GM12878 (cell line): ENCODE measurements around the gene FOXR1. TPM values are rescaled to one million over a fixed set of nuclear protein-coding genes. Genes with fewer than 3 reads are reported as not detected.

ENCODE experiments used
- ATAC-seq: fragments of 200-7000 bp; cut with Tn5 transposase; 3 replicates; pipeline ENCODE4 v1.9.1; 2020; ENCODE audit warnings: mild to moderate bottlenecking, moderate library complexity
- BruUV-seq: library from RNA; stranded (reverse); fragments of 400-500 nt; replicated peaks from 2 replicates; lab custom pipeline; 2021; lab: Mats Ljungman, UMichigan
- CTCF ChIA-PET: fragments of 300-600 bp; sonication (Branson Sonifier 250); formaldehyde crosslinking; extraction: SDS; loops from one replicate; lab custom pipeline; 2021; ENCODE audit warnings: inconsistent platforms; lab: Yijun Ruan, JAX
- POLR2A ChIA-PET: fragments of 350-600 bp; formaldehyde crosslinking; extraction: SDS; loops from one replicate; lab custom pipeline; 2021; ENCODE audit warnings: inconsistent platforms; lab: Charles Lee
- RAD21 ChIA-PET: fragments of 300-600 bp; sonication (Branson Sonifier 250); formaldehyde crosslinking; loops from one replicate; lab custom pipeline; 2023; ENCODE audit warnings: antibody characterized with exemption; ENCODE audit not compliant: unreplicated experiment; lab: Charles Lee
- SMC1A ChIA-PET: fragments of 300-600 bp; sonication (Branson Sonifier 250); formaldehyde crosslinking; loops from one replicate; lab custom pipeline; 2023; ENCODE audit not compliant: unreplicated experiment, uncharacterized antibody; lab: Charles Lee
- DNase-seq: peaks from one replicate; pipeline ENCODE4 v3.0.0-alpha.2; 2011; ENCODE audit warnings: low read depth, low spot score
- FAIRE-seq: peaks from 3 replicates; lab custom pipeline; 2011; peaks lifted over from hg19 to GRCh38; lab: Jason Lieb, UNC
- H2AFZ ChIP-seq: 2 replicates; pipeline ENCODE4 v1.6.0; 2011; ENCODE audit warnings: low read depth, low read length, control low read depth; ENCODE audit not compliant: control insufficient read depth
- H3K27ac ChIP-seq: 2 replicates; pipeline ENCODE4 v1.5.1; 2011; ENCODE audit warnings: control low read depth; ENCODE audit not compliant: control insufficient read depth, insufficient read depth
- H3K27me3 ChIP-seq, 2 experiments: replicated peaks in 1 of 2; 2 replicates each; pipeline versions ENCODE4 v1.6.0 to v1.6.1; 2011; ENCODE audit warnings: low read length in 1 of 2; ENCODE audit not compliant: control insufficient read depth in 2 of 2, insufficient read depth in 2 of 2
- H3K36me3 ChIP-seq, 2 experiments: 2 replicates each; pipeline ENCODE4 v1.5.1; 2011; ENCODE audit warnings: low read length in 1 of 2; ENCODE audit not compliant: control insufficient read depth in 2 of 2, insufficient read depth in 2 of 2
- H3K4me1 ChIP-seq: 2 replicates; pipeline ENCODE4 v1.6.1; 2011; ENCODE audit warnings: mild to moderate bottlenecking, low read length, moderate library complexity, mixed read lengths; ENCODE audit not compliant: control insufficient read depth, insufficient read depth
- H3K4me2 ChIP-seq: 2 replicates; pipeline ENCODE4 v1.6.0; 2011; ENCODE audit warnings: control low read depth; ENCODE audit not compliant: control insufficient read depth, insufficient read depth
- H3K4me3 ChIP-seq: fragments of 200-600 bp; sonication (generic); 2 replicates; pipeline ENCODE4 v1.5.1; 2016
- H3K79me2 ChIP-seq: 2 replicates; pipeline ENCODE4 v1.6.0; 2011; ENCODE audit warnings: low read length; ENCODE audit not compliant: control insufficient read depth, insufficient read depth
- H3K9ac ChIP-seq: 2 replicates; pipeline ENCODE4 v1.8.0; 2011; ENCODE audit warnings: low read length, control low read depth, mixed read lengths; ENCODE audit not compliant: control insufficient read depth, insufficient read depth
- H3K9me3 ChIP-seq: replicated peaks from 3 replicates; pipeline ENCODE4 v1.5.1; 2011; ENCODE audit warnings: mild to moderate bottlenecking, low read length; ENCODE audit not compliant: control insufficient read depth, insufficient read depth
- H4K20me1 ChIP-seq: 2 replicates; pipeline ENCODE4 v1.6.0; 2011; ENCODE audit not compliant: control insufficient read depth, insufficient read depth
- CHD4 ChIP-seq: fragments of 200-600 bp; sonication (generic); IDR thresholded peaks from 2 replicates; pipeline ENCODE4 v1.6.1; 2016; ENCODE audit warnings: mild to moderate bottlenecking
- EZH2 ChIP-seq: IDR thresholded peaks from 2 replicates; pipeline ENCODE4 v1.6.1; 2012; ENCODE audit warnings: low read depth, mild to moderate bottlenecking, control low read depth, inconsistent platforms, low read length, borderline replicate concordance; ENCODE audit not compliant: control insufficient read depth
- GABPA ChIP-seq: IDR thresholded peaks from 2 replicates; pipeline ENCODE4 v1.6.1; 2014; ENCODE audit warnings: antibody characterized with exemption, low read depth, mild to moderate bottlenecking, inconsistent platforms
- SMARCA5 ChIP-seq: fragments of 450-650 bp; IDR thresholded peaks from 2 replicates; pipeline ENCODE4 v1.6.1; 2017; ENCODE audit warnings: mild to moderate bottlenecking
- TCF12 ChIP-seq: IDR thresholded peaks from 2 replicates; pipeline ENCODE4 v1.6.1; 2011; ENCODE audit warnings: low read depth, mild to moderate bottlenecking, low read length
- ZBTB33 ChIP-seq: fragments of 450-650 bp; IDR thresholded peaks from 2 replicates; pipeline ENCODE4 v1.6.1; 2017; ENCODE audit warnings: mild to moderate bottlenecking
- WGBS: methylation state at CpG from one replicate; pipeline ENCODE4 v1.1.6; 2016; ENCODE audit warnings: low lambda C conversion rate; ENCODE audit not compliant: insufficient replicate concordance, insufficient coverage; ENCODE audit errors: missing lambda C conversion rate; 5-methylcytosine and 5-hydroxymethylcytosine counted together
- in situ Hi-C: fragments of 300-500 bp; cut with MboI; formaldehyde crosslinking; loops from 9 replicates; pipeline ENCODE4 v1.14.3; 2018; ENCODE audit warnings: mixed read lengths
- intact Hi-C: fragments of 100-400 bp; cut with micrococcal nuclease; formaldehyde crosslinking; loops from one replicate; pipeline ENCODE4 v1.14.2; 2022; ENCODE audit not compliant: unreplicated experiment
- polyA plus RNA-seq, 11 experiments: library from polyadenylated mRNA; depleted of rRNA in 4 of 11; unstranded in 6 of 11; stranded (reverse) in 5 of 11; fragments of >200 nt; fragmentation: Nextera tagmentation in 4 of 11; fragmentation: Illumina TruSeq in 1 of 11; extraction: Ambion mirVana in 4 of 11; extraction: Trizol in 1 of 11; gene quantifications; 1 replicate in 1 of 11; 2 replicates in 10 of 11; pipeline versions ENCODE4 v1.2.1 to v1.2.3, GENCODE V29; 2011 to 2016; ENCODE audit warnings: inconsistent platforms in 2 of 11, missing spikeins in 2 of 11, low read depth in 1 of 11
- total RNA-seq, 4 experiments: library from RNA; depleted of rRNA in 3 of 4; stranded (reverse); fragments of >200 nt in 3 of 4; fragmentation: Illumina TruSeq in 1 of 4; extraction: Trizol in 1 of 4; gene quantifications; 2 replicates each; pipeline versions ENCODE4 v1.2.1 to v1.2.3, GENCODE V29; 2013 to 2021

The FOXR1 gene
- total and polyA plus RNA-seq, 10 of the 15 experiments (the other 5 are each of a cell fraction or from before 2014, with no cell fraction given), result not detected

GRCh38 chr11:119021631-119022030, 50.1 kb downstream of the FOXR1 start:
- Histone ChIP-seq H3K4me3 (no peak overlapping the region), H3K27me3 (no peaks in the 10 kb centered on the region), H3K36me3 (peaks cover 5 to 9% of the 10 kb centered on the region in 2 experiments; a peak in 3 of 4 replicates), H3K79me2 (peaks cover 38% of the 10 kb centered on the region), H3K9me3 (no peaks in the 10 kb centered on the region), H3K4me1 (no peaks in the 10 kb centered on the region), H3K27ac (no peak overlapping the region), H2AFZ (no peak overlapping the region), H3K9ac (no peak overlapping the region), H3K4me2 (no peak overlapping the region), H4K20me1 (no peaks in the 10 kb centered on the region)
- TF ChIP-seq SMARCA5 (no peak), CHD4 (no peak), ZBTB33 (no peak), TCF12 (no peak), EZH2 (no peak), GABPA (no peak)
- in situ Hi-C loops, result no loop called here
- no TSS peak for BruUV-seq
- intact Hi-C loops, result no loop called here
- POLR2A ChIA-PET, result interaction anchor here (1.6 kb wide), 1 partner anchor 9 kb away, joined by 5 read pairs; the partner anchor contains the start of gene SLC37A4
- DNase-seq (no peak), ATAC-seq (no peak), FAIRE-seq (no peak)
- RAD21 ChIA-PET, result no interaction called here
- WGBS, result 89% methylated on average over 5 of the region's 5 CpGs
- SMC1A ChIA-PET, result no interaction called here
- CTCF ChIA-PET, result no interaction called here
